Spleen (tissue), 13 donors: Measurements from ENCODE around the gene CLDN17. TPM values are rescaled to one million over a fixed set of nuclear protein-coding genes. Genes with fewer than 3 reads are reported as not detected.

Experiments used
- DNase-seq: peaks from one replicate; pipeline ENCODE4 v3.0.0-alpha.2; 2020
- H3K27ac ChIP-seq, 8 donors: fragments of 200-600 bp; sonication (generic) in 7 of 8; 1 replicate in 4 of 8; 2 replicates in 4 of 8; pipeline versions ENCODE4 v1.5.0 to v1.8.0; 2016 to 2021; ENCODE audit warnings: inconsistent platforms in 4 of 8, mild to moderate bottlenecking in 4 of 8, moderate library complexity in 1 of 8
- H3K27me3 ChIP-seq, 7 donors: fragments of 200-600 bp; sonication (generic) in 6 of 7; replicated peaks in 1 of 7; 1 replicate in 4 of 7; 2 replicates in 3 of 7; pipeline versions ENCODE4 v1.5.0 to v1.8.0; 2016 to 2021; ENCODE audit warnings: inconsistent platforms in 3 of 7, mild to moderate bottlenecking in 1 of 7
- H3K36me3 ChIP-seq, 6 donors: fragments of 200-600 bp; sonication (generic) in 5 of 6; 1 replicate in 4 of 6; 2 replicates in 2 of 6; pipeline versions ENCODE4 v1.5.0 to v1.8.0; 2016 to 2021; ENCODE audit warnings: inconsistent platforms in 2 of 6
- H3K4me1 ChIP-seq, 6 donors: fragments of 200-600 bp; sonication (generic) in 5 of 6; 1 replicate in 3 of 6; 2 replicates in 3 of 6; pipeline versions ENCODE4 v1.5.0 to v1.8.0; 2016 to 2021; ENCODE audit warnings: inconsistent platforms in 3 of 6
- H3K4me3 ChIP-seq, 8 donors: fragments of 200-600 bp; sonication (generic) in 7 of 8; 1 replicate in 4 of 8; 2 replicates in 4 of 8; pipeline versions ENCODE4 v1.5.0 to v1.8.0; 2016 to 2021; ENCODE audit warnings: inconsistent platforms in 4 of 8, mild to moderate bottlenecking in 4 of 8, moderate library complexity in 2 of 8
- H3K9me3 ChIP-seq, 8 donors: fragments of 200-600 bp; sonication (generic) in 7 of 8; 1 replicate in 4 of 8; 2 replicates in 4 of 8; pipeline versions ENCODE4 v1.5.0 to v1.8.0; 2016 to 2021; ENCODE audit warnings: inconsistent platforms in 4 of 8
- POLR2A ChIP-seq, 3 donors: fragments of 450-650 bp; IDR thresholded peaks; one replicate each; pipeline ENCODE4 v1.5.1; 2017; ENCODE audit warnings: antibody characterized with exemption in 3 of 3, mild to moderate bottlenecking in 1 of 3
- POLR2AphosphoS5 ChIP-seq, 3 donors: sonication (generic); formaldehyde crosslinking; IDR thresholded peaks; one replicate each; pipeline ENCODE4 v1.5.1; 2017; ENCODE audit warnings: antibody characterized with exemption in 3 of 3
- WGBS, 5 donors: extraction: QIAGEN DNeasy Blood & Tissue Kit in 3 of 5; methylation state at CpG; one replicate each; pipeline versions ENCODE4 v1.1.5 to v1.1.7; 2013 to 2018; 5-methylcytosine and 5-hydroxymethylcytosine counted together
- intact Hi-C: fragments of 100-400 bp; cut with DNase I; formaldehyde crosslinking; loops from one replicate; pipeline ENCODE4 v1.15.0; 2023; ENCODE audit warnings: low total_unique reads
- long read RNA-seq, 2 donors: transcript quantifications; one replicate each; lab custom pipeline, GENCODE V29; 2026
- polyA plus RNA-seq, 3 donors: library from polyadenylated mRNA; stranded (reverse); fragments of 200-250 nt; gene quantifications; one replicate each; pipeline ENCODE4 v1.2.1, GENCODE V29; 2013
- total RNA-seq, 7 donors: library from RNA; depleted of rRNA in 3 of 7; stranded (reverse); fragments of >200 nt in 3 of 7; fragmentation: NEBNext Ultra II Directional in 4 of 7; extraction: Animal tissue kit (Norgen Biotek cat#: 25700) in 4 of 7; gene quantifications; one replicate each; pipeline versions ENCODE4 v1.1.0 to v1.2.1, GENCODE V29; 2016 to 2021
- TF ChIP-seq, protein P1 (sequence below), 11 experiments: fragments of 200-600 bp in 7 of 11; fragments of 450-650 bp in 4 of 11; sonication (generic) in 4 of 11; IDR thresholded peaks in 8 of 11; conservative IDR thresholded peaks in 3 of 11; 1 replicate in 7 of 11; 2 replicates in 4 of 11; pipeline versions ENCODE4 v1.4.0 to v1.8.0; 2016 to 2021; ENCODE audit warnings: antibody characterized with exemption in 11 of 11, inconsistent platforms in 4 of 11, mild to moderate bottlenecking in 1 of 11
- donor health status: healthy with polysubstance abuse.
- donor health status: DM: no; HTN: no; CAD: no; lungs with moderate emphysema.
- donor health status: DM: no; HTN: no; CAD: no.
- donor health status: Bipolar disorder and iron deficiency.
- donor health status: healthy.
- donor health status: DM: no; HTN: no; CAD: no.
- donor health status: DM: yes; HTN: yes; CAD: no.

Gene CLDN17, protein sequence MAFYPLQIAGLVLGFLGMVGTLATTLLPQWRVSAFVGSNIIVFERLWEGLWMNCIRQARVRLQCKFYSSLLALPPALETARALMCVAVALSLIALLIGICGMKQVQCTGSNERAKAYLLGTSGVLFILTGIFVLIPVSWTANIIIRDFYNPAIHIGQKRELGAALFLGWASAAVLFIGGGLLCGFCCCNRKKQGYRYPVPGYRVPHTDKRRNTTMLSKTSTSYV
- total RNA-seq, result not detected
- polyA plus RNA-seq, result not detected
- long read RNA-seq, donor 1, result 0 reads
- long read RNA-seq, donor 2, result 0 reads

GRCh38 chr21:30166705-30167104 lies at the start of gene CLDN17:
TSS of gene CLDN17 (minus strand) at chr21:30166805. CDS start at chr21:30166617, 188 bp downstream.
- DNase-seq, result no peak
- Histone ChIP-seq H3K36me3 (no peaks in the 10 kb centered on the region), H3K27ac (no peak within 1 kb of the TSS), H3K9me3 (no peaks in the 10 kb centered on the region), H3K27me3 (no peaks in the 10 kb centered on the region), H3K4me3 (no peak within 1 kb of the TSS), H3K4me1 (no peaks in the 10 kb centered on the region)
- WGBS, 5 donors, result 61 to 90% (median 65%) methylated on average over 1 of the region's 1 CpG
- TF ChIP-seq POLR2A (IDR thresholded peaks at IDR 0.05) (no peak), POLR2AphosphoS5 (IDR thresholded peaks at IDR 0.05) (no peak)
- TF ChIP-seq, protein P1, sequence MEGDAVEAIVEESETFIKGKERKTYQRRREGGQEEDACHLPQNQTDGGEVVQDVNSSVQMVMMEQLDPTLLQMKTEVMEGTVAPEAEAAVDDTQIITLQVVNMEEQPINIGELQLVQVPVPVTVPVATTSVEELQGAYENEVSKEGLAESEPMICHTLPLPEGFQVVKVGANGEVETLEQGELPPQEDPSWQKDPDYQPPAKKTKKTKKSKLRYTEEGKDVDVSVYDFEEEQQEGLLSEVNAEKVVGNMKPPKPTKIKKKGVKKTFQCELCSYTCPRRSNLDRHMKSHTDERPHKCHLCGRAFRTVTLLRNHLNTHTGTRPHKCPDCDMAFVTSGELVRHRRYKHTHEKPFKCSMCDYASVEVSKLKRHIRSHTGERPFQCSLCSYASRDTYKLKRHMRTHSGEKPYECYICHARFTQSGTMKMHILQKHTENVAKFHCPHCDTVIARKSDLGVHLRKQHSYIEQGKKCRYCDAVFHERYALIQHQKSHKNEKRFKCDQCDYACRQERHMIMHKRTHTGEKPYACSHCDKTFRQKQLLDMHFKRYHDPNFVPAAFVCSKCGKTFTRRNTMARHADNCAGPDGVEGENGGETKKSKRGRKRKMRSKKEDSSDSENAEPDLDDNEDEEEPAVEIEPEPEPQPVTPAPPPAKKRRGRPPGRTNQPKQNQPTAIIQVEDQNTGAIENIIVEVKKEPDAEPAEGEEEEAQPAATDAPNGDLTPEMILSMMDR (IDR thresholded peaks at IDR 0.05 in 8 of 11, conservative IDR thresholded peaks at IDR 0.05 in 3 of 11), result no peak
- intact Hi-C loops, result no loop called here

GRCh38 chr21:30216041-30216723 lies 49.6 kb upstream of the CLDN17 start, which contains the start of gene CLDN8:
TSS of gene CLDN8 (minus strand) at chr21:30216097. CDS start at chr21:30215925, 172 bp downstream.
- intact Hi-C loops, result no loop called here
- Histone ChIP-seq H3K27ac (no peak within 1 kb of the TSS), H3K9me3 (no peaks in the 10 kb centered on the region), H3K36me3 (no peaks in the 10 kb centered on the region), H3K4me1 (no peaks in the 10 kb centered on the region), H3K4me3 (no peak within 1 kb of the TSS), H3K27me3 (no peaks in the 10 kb centered on the region)
- TF ChIP-seq, protein P1 (IDR thresholded peaks at IDR 0.05 in 8 of 11, conservative IDR thresholded peaks at IDR 0.05 in 3 of 11), result no peak
- TF ChIP-seq POLR2A (IDR thresholded peaks at IDR 0.05) (no peak), POLR2AphosphoS5 (IDR thresholded peaks at IDR 0.05) (no peak)
- 81 to 91% (median 87%) methylated on average over 5 of the region's 5 CpGs for WGBS, 5 donors
- DNase-seq, result no peak

DNA sequence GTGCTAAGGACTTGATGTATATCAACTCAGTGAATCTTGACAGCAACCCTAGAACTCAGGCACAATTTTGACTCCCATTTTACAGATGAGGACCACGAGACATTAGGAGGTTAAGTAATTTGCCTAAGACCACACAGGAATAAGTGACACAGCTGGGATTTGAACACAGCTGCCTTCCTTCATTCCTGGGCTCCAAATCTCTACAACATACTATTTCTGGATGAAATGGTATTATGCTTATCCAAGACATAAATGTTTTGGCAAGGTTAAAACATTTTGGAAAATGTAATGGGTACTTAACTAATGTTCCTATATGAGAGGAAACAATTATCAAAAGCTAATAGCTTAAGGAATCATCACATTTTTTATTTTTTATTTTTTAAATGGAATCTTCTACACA lies 44.5 kb upstream of the CLDN17 start:
- H3K4me3 ChIP-seq, result no peak overlapping the region
- no peak for DNase-seq
- no peak for TF ChIP-seq POLR2A (IDR thresholded peaks at IDR 0.05)
- TF ChIP-seq POLR2AphosphoS5 (IDR thresholded peaks at IDR 0.05), result no peak
- TF ChIP-seq, protein P1 (IDR thresholded peaks at IDR 0.05 in 8 of 11, conservative IDR thresholded peaks at IDR 0.05 in 3 of 11), result no peak
- H3K27ac ChIP-seq, result no peak overlapping the region
- no peaks in the 10 kb centered on the region for H3K27me3 ChIP-seq
- H3K4me1 ChIP-seq, result no peaks in the 10 kb centered on the region
- no peaks in the 10 kb centered on the region for H3K9me3 ChIP-seq
- H3K36me3 ChIP-seq, result no peaks in the 10 kb centered on the region
- intact Hi-C loops, result no loop called here
- WGBS, 5 donors, result 35 to 58% (median 47%) methylated on average over 1 of the region's 1 CpG

DNA sequence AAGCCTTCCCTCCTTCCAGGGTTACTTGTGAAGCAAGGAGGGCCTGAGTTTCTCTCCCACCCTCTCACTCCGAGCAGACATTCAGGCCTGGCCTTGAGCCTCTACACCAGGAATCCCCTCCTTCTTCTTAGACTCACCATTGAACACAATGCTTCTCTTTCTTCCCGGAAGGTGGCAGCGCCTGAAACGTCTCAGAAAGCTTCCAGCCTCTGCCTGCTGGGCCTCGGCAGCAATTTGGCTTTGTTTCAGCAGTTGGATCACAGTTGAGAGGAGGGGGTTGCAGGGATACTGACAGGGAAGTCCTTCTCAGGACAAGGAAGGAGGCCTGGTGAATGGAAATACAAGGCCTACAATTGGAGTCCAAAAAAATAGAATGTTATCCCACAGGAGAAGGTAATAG lies 43.0 kb upstream of the CLDN17 start:
- TF ChIP-seq POLR2AphosphoS5 (IDR thresholded peaks at IDR 0.05) (no peak), POLR2A (IDR thresholded peaks at IDR 0.05) (no peak)
- TF ChIP-seq, protein P1 (IDR thresholded peaks at IDR 0.05 in 8 of 11, conservative IDR thresholded peaks at IDR 0.05 in 3 of 11), result no peak
- 65 to 73% (median 70%) methylated on average over 5 of the region's 5 CpGs for WGBS, 5 donors
- DNase-seq, result no peak
- H3K27me3 ChIP-seq, result no peaks in the 10 kb centered on the region
- no peaks in the 10 kb centered on the region for H3K4me1 ChIP-seq
- H3K4me3 ChIP-seq, result no peak overlapping the region
- H3K36me3 ChIP-seq, result no peaks in the 10 kb centered on the region
- intact Hi-C loops, result no loop called here
- H3K9me3 ChIP-seq, result no peaks in the 10 kb centered on the region
- no peak overlapping the region for H3K27ac ChIP-seq
